Ovary (tissue), 3 donors: ENCODE measurements around the gene SLC35B4.

ENCODE experiments used
- CTCF ChIP-seq, 3 donors: fragments of 450-650 bp in 2 of 3; fragments of 200-600 bp in 1 of 3; IDR thresholded peaks; one replicate each; pipeline versions ENCODE4 v1.5.1 to v1.8.0; 2016 to 2022; ENCODE audit warnings: antibody characterized with exemption in 3 of 3, mild to moderate bottlenecking in 1 of 3
- POLR2A ChIP-seq: fragments of 450-650 bp; IDR thresholded peaks from one replicate; pipeline ENCODE4 v1.6.1; 2017; ENCODE audit warnings: antibody characterized with exemption, mild to moderate bottlenecking, moderate library complexity
- donor health status: DM: no; HTN: no; CAD: no.

GRCh38 chr7:134262322-134262721 is 54.4 kb downstream of the SLC35B4 start:
- TF ChIP-seq CTCF (IDR thresholded peaks at IDR 0.05), result no peak
- no peak for TF ChIP-seq POLR2A
